K562 (cell line): Measurements from ENCODE around the gene ZNF318. TPM values are rescaled to one million over a fixed set of nuclear protein-coding genes. Genes with fewer than 3 reads are reported as not detected.
A peak's percentile ranks its signal among the peaks of the same experiment; 100 is the strongest.

Experiments
- ARID1B ChIP-seq: fragments of 450-650 bp; IDR thresholded peaks from 2 replicates; pipeline ENCODE4 v1.6.1; 2016; ENCODE audit warnings: antibody characterized with exemption, mild to moderate bottlenecking, inconsistent platforms
- CBX1 ChIP-seq: sonication (generic); IDR thresholded peaks from 2 replicates; pipeline ENCODE4 v1.6.1; 2016; ENCODE audit warnings: antibody characterized with exemption, low read depth, mild to moderate bottlenecking
- CEBPB ChIP-seq: fragments of 450-650 bp; IDR thresholded peaks from 2 replicates; pipeline ENCODE4 v1.6.1; 2016; ENCODE audit warnings: missing genetic modification characterization, missing compliant biosample characterization
- DIDO1 ChIP-seq: fragments of 450-650 bp; IDR thresholded peaks from 2 replicates; pipeline ENCODE4 v1.6.1; 2016; ENCODE audit warnings: low read depth, missing biosample characterization, missing genetic modification characterization
- FOXO4 ChIP-seq: fragments of 450-650 bp; formaldehyde crosslinking; IDR thresholded peaks from 2 replicates; pipeline ENCODE4 v1.4.0; 2020; ENCODE audit warnings: mild to moderate bottlenecking, moderate library complexity
- GATA2 ChIP-seq: sonication (generic); formaldehyde crosslinking; IDR thresholded peaks from 2 replicates; pipeline ENCODE4 v1.4.0; 2020; ENCODE audit warnings: mild to moderate bottlenecking, missing genetic modification reagents
- KLF1 ChIP-seq: fragments of 450-650 bp; IDR thresholded peaks from 2 replicates; pipeline ENCODE4 v1.6.1; 2016; ENCODE audit warnings: missing genetic modification characterization, missing compliant biosample characterization
- MCM5 ChIP-seq: fragments of 450-650 bp; IDR thresholded peaks from 2 replicates; pipeline ENCODE4 v1.6.1; 2016; ENCODE audit warnings: low read depth
- NONO ChIP-seq, 2 experiments: fragments of 200-400 bp in 1 of 2; fragments of 450-650 bp in 1 of 2; formaldehyde crosslinking in 1 of 2; IDR thresholded peaks; 2 replicates each; pipeline ENCODE4 v1.6.1; 2017; ENCODE audit warnings: low read depth in 2 of 2, mild to moderate bottlenecking in 2 of 2, moderate library complexity in 2 of 2, low read length in 1 of 2
- NR2C1 ChIP-seq, 2 experiments: fragments of 450-650 bp; IDR thresholded peaks; 2 replicates each; pipeline ENCODE4 v1.6.1; 2017; ENCODE audit warnings: mild to moderate bottlenecking in 2 of 2, antibody characterized with exemption in 1 of 2, inconsistent platforms in 1 of 2, missing compliant biosample characterization in 1 of 2, missing genetic modification characterization in 1 of 2
- SIN3B ChIP-seq: fragments of 450-650 bp; IDR thresholded peaks from 2 replicates; pipeline ENCODE4 v1.6.1; 2017; ENCODE audit warnings: low read depth, mild to moderate bottlenecking, moderate library complexity
- TFAM ChIP-seq: fragments of 250-450 bp; sonication (Bioruptor Pico); conservative IDR thresholded peaks from 2 replicates; pipeline ENCODE4 v1.5.0; 2021; ENCODE audit warnings: mild to moderate bottlenecking, moderate library complexity
- ZBTB5 ChIP-seq: fragments of 450-650 bp; IDR thresholded peaks from 2 replicates; pipeline ENCODE4 v1.6.1; 2017; ENCODE audit warnings: antibody characterized with exemption
- polyA plus RNA-seq, 8 experiments: library from polyadenylated mRNA; depleted of rRNA in 4 of 8; stranded (reverse) in 5 of 8; unstranded in 3 of 8; fragments of >200 nt; fragmentation: Nextera tagmentation in 2 of 8; fragmentation: Illumina TruSeq in 1 of 8; extraction: Ambion mirVana in 2 of 8; extraction: Trizol in 1 of 8; gene quantifications; 2 replicates each; pipeline versions ENCODE4 v1.2.1 to v1.2.3, GENCODE V29; 2011 to 2014; ENCODE audit warnings: inconsistent platforms in 1 of 8, missing spikeins in 1 of 8
- total RNA-seq, 7 experiments: library from RNA; depleted of rRNA in 6 of 7; stranded (reverse); fragments of >200 nt in 6 of 7; fragmentation: Illumina TruSeq in 2 of 7; extraction: Trizol in 2 of 7; gene quantifications; 2 replicates each; pipeline versions ENCODE4 v1.2.1 to v1.2.3, GENCODE V29; 2011 to 2021; ENCODE audit warnings: low replicate concordance in 1 of 7
- TF ChIP-seq, protein P1 (sequence below): fragments of 200-600 bp; sonication (generic); IDR thresholded peaks from one replicate; pipeline ENCODE4 v1.6.1; 2012; ENCODE audit warnings: mild to moderate bottlenecking, low read depth, low read length, inconsistent platforms

Gene ZNF318
- total and polyA plus RNA-seq, 9 of the 15 experiments (the other 6 are each of a cell fraction or from before 2014, with no cell fraction given): 3.2 to 19.0 (median 9.2) TPM

- no peak for TF ChIP-seq DIDO1 (tag)
- no peak for TF ChIP-seq SIN3B
- no peak for TF ChIP-seq CBX1
- TF ChIP-seq ZBTB5: no peak
- no peak for TF ChIP-seq FOXO4 (CRISPR knock-in tag)
- no peak for TF ChIP-seq MCM5
- TF ChIP-seq TFAM: no peak
- no peak for TF ChIP-seq NONO (IDR thresholded peaks at IDR 0.05; ENCODE audit: low read depth in 2 of 2, low read length in 1 of 2)
- TF ChIP-seq, protein P1, sequence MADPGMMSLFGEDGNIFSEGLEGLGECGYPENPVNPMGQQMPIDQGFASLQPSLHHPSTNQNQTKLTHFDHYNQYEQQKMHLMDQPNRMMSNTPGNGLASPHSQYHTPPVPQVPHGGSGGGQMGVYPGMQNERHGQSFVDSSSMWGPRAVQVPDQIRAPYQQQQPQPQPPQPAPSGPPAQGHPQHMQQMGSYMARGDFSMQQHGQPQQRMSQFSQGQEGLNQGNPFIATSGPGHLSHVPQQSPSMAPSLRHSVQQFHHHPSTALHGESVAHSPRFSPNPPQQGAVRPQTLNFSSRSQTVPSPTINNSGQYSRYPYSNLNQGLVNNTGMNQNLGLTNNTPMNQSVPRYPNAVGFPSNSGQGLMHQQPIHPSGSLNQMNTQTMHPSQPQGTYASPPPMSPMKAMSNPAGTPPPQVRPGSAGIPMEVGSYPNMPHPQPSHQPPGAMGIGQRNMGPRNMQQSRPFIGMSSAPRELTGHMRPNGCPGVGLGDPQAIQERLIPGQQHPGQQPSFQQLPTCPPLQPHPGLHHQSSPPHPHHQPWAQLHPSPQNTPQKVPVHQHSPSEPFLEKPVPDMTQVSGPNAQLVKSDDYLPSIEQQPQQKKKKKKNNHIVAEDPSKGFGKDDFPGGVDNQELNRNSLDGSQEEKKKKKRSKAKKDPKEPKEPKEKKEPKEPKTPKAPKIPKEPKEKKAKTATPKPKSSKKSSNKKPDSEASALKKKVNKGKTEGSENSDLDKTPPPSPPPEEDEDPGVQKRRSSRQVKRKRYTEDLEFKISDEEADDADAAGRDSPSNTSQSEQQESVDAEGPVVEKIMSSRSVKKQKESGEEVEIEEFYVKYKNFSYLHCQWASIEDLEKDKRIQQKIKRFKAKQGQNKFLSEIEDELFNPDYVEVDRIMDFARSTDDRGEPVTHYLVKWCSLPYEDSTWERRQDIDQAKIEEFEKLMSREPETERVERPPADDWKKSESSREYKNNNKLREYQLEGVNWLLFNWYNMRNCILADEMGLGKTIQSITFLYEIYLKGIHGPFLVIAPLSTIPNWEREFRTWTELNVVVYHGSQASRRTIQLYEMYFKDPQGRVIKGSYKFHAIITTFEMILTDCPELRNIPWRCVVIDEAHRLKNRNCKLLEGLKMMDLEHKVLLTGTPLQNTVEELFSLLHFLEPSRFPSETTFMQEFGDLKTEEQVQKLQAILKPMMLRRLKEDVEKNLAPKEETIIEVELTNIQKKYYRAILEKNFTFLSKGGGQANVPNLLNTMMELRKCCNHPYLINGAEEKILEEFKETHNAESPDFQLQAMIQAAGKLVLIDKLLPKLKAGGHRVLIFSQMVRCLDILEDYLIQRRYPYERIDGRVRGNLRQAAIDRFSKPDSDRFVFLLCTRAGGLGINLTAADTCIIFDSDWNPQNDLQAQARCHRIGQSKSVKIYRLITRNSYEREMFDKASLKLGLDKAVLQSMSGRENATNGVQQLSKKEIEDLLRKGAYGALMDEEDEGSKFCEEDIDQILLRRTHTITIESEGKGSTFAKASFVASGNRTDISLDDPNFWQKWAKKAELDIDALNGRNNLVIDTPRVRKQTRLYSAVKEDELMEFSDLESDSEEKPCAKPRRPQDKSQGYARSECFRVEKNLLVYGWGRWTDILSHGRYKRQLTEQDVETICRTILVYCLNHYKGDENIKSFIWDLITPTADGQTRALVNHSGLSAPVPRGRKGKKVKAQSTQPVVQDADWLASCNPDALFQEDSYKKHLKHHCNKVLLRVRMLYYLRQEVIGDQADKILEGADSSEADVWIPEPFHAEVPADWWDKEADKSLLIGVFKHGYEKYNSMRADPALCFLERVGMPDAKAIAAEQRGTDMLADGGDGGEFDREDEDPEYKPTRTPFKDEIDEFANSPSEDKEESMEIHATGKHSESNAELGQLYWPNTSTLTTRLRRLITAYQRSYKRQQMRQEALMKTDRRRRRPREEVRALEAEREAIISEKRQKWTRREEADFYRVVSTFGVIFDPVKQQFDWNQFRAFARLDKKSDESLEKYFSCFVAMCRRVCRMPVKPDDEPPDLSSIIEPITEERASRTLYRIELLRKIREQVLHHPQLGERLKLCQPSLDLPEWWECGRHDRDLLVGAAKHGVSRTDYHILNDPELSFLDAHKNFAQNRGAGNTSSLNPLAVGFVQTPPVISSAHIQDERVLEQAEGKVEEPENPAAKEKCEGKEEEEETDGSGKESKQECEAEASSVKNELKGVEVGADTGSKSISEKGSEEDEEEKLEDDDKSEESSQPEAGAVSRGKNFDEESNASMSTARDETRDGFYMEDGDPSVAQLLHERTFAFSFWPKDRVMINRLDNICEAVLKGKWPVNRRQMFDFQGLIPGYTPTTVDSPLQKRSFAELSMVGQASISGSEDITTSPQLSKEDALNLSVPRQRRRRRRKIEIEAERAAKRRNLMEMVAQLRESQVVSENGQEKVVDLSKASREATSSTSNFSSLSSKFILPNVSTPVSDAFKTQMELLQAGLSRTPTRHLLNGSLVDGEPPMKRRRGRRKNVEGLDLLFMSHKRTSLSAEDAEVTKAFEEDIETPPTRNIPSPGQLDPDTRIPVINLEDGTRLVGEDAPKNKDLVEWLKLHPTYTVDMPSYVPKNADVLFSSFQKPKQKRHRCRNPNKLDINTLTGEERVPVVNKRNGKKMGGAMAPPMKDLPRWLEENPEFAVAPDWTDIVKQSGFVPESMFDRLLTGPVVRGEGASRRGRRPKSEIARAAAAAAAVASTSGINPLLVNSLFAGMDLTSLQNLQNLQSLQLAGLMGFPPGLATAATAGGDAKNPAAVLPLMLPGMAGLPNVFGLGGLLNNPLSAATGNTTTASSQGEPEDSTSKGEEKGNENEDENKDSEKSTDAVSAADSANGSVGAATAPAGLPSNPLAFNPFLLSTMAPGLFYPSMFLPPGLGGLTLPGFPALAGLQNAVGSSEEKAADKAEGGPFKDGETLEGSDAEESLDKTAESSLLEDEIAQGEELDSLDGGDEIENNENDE: no peak
- TF ChIP-seq CEBPB (tag): peak; percentile 93
- TF ChIP-seq GATA2 (CRISPR knock-in tag): peak; percentile 65
- 0 out of 2 replicates have a peak, but pooled peaks have one; percentile 32 for TF ChIP-seq ARID1B
- TF ChIP-seq KLF1 (tag): no peak
- TF ChIP-seq NR2C1 (IDR thresholded peaks at IDR 0.05): no peak
- TF ChIP-seq NR2C1 (tag; IDR thresholded peaks at IDR 0.05): peak; percentile 41; the same call in 1 of the 2 replicates
These were observed 30.6 kb upstream of the ZNF318 start (continued) for GRCh38 chr6:43399932-43400487.
